HG02571 (cell line): ENCODE data around the gene GRM4.
"Not testable (repeated sequence)": the region's sequence is repeated elsewhere in the genome, so short reads cannot be mapped to it uniquely, and the experiment has no call there.

Experiments
- ATAC-seq: cut with Tn5 transposase; IDR thresholded peaks from one replicate; pipeline ENCODE4 v1.9.1; 2021; ENCODE audit warnings: mild to moderate bottlenecking, moderate library complexity; ENCODE audit not compliant: unreplicated experiment

The GRM4 gene

DNA sequence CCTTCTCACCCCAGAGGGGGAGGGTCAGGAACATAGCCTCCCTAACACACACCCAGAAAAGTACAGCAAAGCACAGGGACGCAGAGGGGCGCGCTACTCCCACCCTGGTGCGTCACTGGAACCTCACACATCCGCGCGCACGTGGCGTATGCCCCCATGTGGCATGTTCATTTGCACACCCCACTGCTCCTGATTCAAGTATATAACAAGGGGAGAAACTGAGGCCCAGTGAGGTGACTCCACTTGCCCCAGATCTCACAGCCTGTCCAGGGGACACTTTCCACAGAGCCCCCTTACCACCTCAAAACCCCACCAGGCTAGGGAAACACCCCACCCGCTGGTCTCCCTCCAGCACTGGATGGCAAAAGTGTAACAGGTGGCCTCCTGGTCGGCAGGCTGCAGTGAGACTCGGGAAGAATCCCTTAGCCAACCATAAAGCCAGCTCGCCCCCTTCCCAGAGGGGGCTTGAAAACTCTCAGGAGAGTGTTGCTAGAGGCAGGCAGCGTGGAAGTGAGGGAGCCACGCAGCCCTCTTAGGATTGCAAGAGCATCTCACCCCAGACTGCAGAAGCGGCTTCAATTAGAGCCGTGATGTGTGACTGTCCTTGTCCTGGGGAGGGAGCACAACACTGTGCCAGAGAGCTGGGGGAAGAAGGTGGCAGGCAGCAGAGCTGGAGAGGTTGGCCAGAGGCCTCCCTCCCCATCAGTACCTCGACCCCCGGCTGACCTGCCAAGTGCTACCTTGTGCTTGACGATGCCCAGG is at the start of gene GRM4:
Gene GRM4, minus strand, starts transcription at position 67 of the 762 bp plus-strand sequence. CDS start 12,591 bp downstream, outside the sequence.
- no peak for ATAC-seq

DNA sequence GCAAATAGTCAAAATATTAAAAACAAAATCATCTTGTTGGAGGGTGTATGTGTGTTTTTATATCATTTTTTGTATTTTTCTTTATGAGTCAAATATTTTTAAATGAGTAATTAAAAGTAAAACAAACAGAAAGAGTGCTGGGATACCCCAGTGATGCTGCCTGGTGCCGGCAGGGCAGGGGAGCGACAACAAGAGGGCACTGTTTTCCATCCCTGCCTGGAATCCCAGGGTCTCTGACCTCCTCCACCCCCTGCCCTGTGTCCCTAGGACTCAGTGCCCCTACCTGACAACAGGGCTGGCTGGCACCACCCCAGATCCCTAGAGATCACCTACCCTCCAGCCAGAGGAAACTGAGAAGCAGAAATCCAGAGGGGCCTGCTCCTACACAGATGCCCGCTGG is 48.9 kb upstream of the GRM4 start:
- no peak for ATAC-seq

DNA sequence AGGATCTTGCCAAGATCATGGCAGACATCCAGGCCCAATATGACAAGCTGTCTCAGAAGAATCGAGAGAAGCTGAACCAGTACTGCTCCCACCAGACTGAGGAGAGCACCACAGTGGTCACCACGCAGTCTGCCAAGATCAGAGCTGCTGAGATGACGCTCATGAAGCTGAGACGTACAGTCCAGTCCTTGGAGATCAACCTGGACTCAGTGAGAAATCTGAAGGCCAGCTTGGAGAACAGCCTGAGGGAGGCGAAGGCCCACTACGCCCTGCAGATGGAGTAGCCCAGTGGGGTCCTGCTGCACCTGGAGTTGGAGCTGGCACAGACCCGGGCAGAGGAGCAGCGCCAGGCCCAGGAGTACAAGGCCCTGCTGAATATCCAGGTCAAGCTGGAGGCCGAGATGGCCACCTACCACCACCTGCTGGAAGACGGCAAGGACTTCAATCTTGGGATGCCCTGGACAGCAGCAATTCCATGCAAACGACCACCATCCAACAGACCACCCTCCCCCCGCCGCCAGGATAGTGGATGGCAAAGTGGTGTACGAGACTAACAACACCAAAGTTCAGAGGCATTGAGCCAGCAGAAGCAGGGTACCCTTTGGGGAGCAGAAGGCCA is 44.7 kb upstream of the GRM4 start:
- ATAC-seq: no peak

DNA sequence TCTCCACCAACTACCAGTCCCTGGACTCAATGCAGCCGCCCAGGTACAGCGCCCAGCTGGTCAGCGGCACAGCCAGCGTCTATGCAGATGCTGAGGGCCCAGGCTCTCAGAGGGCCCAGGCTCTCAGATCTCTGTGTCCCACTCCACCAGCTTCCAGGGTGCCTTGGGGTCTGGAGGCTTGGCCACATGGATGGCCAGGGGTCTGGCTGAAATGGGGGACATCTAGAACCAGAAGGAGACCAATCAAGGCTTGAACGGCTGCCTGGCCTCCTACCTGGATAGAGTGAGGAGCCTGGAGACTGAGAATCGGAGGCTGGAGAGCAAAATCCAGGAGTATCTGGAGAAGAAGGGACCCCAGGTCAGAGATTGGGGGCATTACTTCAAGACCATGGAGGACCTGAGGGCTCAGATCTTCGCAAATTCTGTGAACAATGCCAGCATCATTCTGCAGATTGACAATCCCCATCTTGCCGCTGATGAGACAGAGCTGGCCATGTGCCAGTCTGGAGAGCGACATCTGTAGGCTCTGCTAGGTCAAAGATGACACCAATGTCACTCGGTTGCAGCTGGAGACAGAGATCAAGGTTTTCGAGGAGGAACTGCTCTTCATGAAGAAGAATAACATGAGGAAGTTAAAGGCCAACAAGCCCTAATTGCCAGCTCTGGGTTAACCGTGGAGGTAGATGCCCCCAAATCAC is 44.1 kb upstream of the GRM4 start:
- no peak for ATAC-seq

DNA sequence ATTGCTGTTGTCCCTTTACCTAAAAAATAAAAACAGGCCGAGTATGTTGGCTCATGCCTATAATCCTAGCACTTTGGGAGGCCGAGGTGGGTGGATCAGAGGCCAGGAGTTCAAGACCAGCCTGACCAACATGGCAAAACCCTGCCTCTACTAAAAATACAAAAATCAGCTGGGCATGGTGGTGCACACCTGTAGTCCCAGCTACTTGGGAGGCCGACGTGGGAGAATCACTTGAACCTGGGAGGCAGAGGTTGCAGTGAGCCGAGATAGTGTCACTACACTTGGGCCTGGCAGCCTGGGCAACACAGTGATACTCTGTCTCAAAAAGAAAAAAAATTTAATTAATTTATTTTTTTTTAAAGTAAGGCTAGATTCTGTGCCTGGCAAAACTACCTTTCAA is 38.8 kb upstream of the GRM4 start:
- ATAC-seq: not testable (repeated sequence)

DNA sequence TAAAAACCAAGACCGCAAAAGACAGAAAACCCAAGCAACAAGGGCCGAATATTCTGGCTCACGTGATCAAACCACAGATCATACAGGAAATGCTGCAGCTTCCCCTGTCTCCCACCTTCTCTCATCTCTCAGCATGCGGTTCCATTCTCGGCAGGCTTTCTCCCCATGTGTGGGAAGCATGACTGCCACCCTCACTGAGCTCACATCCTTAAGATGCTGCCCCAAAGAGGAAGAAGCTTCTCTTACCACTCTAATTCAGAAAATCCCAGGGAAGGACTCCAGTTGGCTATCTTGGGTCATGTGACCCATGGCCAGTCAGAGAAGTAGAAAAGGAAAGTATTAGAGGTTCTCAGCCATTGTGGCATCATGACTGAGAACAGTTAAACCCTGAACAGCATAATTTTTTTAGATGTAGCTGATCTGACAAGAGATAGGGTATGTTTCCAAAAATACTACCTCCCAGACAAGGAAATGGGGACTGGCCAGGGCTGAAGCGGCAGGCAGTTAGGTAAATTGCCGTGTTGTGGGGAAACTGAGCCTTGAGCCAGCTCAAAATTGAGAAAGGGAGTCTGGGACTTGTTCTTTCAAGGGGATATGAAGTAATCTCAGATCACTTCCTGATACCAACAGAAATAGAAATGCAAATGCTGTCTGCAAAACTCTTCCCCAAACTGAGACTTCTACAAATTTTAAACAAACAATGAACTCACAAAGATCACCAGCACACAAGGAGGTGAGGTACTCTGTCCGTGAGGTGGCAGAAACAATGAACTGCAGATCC is 37.1 kb upstream of the GRM4 start:
- ATAC-seq: no peak

DNA sequence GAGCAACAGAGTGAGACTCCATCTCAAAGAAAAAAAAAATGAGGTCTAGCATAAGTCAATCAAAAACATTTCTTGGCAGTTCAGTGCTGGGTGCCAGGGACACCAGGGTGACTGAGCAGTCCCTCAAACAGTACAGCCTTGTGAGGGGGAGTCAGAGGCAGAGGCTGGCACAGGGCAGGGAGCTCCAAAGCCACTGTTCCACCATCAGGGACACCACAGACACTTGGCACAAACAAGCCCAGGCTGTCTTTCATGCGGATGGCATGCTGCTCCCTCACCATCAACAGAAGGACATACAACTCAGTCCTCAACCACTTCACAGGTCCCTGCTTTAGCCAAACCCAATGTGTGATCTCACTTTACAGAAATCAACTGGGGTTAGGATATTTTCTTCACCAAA is 36.0 kb upstream of the GRM4 start:
- ATAC-seq: no peak

DNA sequence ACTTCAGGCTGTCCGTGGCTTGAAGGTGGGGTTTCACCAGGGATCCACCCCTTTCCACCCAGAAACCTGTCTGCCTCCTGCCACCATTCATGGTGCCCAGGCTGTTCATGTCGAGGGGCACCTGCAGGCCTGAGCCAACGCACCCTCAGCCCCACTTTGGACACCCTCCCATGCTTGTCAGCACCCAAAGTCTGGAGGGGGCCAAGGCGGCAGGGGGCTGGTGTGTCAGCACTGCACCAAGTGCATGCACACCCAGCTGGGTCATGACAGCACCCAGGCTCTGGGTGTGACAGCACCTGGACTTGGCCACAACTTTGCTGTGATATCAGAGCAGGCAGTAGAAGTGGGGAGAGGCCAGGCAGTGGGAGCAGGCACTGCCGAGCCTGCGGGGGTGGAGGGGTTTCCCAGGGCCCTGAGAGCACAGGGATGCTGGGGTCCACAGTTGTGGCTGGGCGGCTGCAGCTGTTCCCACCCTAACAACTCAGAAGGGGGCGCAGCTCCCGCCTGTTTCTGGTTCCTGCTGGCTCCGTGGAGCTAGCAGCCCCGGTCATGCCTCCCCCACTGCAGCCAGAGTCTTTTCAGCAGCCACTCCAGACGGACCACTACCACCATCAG is 33.3 kb upstream of the GRM4 start:
- no peak for ATAC-seq

DNA sequence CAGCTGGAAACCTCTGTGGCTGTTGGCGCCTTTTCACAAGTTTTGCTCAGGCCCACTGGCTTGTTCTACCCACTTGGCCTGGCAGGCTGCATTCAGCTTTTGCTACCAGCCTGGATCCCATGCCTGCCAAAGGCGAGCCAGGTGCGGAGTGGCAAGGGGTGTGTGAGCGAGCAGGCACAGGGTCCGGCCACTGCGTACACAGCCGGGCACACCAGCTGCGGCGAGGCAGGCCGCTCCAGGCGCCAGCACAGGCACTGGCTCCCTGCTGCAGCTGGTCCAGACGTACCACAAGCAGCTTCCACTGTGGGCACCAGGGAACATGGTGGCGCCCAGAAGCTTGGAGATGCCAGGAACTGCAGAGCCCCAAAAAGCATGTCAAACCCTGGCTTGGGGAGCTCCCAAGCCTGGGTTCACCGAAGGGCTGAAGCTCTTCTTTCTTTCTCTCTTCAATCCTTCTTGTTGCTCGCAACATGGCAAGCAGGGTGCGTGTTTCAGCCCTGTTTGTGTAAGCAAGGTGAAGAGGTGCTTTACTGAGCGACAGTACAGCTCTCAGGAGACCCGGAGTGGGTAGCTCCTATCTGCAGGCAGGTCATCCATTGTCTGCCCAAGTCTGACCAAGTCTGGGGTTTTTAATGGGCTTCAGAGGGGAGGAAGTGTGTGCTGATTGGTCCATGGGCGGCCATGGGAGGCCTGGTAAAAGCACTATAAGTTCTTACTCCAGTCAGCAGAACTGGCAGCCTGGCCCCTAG is 32.6 kb upstream of the GRM4 start:
- ATAC-seq: no peak

DNA sequence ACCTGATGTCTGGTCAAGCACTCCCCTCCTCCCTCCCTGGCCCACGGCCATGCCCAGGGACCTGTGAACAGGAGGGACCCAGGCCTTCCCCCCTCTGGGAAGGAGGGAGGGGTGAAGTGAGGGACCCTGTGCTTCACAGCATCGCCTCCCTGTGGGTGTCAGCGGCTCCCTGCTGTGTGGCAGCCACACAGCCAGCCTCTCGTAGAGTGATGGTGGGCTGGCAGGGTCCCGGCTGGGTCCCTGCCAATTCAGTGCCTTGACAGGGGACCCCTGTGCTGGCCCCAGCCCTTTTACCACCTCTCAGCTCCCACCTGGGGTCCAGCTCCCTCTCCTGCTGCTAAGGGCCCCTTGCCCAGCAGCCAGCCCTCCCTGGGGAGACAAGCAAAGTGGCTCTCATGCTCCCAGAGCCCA is 31.3 kb upstream of the GRM4 start:
- ATAC-seq: no peak

DNA sequence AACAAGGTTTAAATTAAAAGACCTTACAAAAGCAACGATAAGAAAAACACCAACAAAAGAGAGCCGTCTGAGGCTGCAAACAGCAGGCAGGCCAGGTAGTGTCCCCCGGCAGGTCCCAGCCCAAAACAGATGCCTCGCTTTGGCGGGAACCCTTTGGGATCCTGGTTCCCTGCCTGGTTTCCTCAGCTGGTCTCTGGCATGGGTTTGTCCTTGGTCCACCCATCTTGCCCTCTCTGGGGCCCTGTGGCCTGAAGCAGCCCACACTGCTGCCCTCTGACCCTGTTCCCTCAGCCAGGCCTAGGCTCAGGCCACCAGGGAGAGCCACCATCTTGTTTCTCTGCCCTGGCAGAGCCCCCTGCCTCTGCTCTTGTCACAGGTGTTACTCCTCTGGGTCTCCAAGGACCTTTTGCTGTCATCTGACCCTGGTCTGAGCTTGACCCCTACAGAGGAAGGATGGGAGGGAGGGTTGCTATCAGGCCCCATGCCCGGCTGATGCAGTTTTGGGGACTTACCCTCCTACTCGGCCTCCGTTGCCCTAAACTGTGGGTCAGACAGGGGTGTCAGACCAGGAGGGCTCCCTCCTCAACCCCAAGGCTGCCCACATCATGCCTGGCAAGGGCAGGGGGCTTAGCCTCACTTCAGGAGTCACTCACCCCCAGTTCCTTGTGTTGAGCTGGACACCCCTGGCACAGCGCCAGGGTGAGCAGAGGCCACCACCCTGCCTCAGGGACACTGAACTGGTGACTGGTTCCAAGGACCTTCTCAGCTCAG is 30.6 kb upstream of the GRM4 start:
- no peak for ATAC-seq

DNA sequence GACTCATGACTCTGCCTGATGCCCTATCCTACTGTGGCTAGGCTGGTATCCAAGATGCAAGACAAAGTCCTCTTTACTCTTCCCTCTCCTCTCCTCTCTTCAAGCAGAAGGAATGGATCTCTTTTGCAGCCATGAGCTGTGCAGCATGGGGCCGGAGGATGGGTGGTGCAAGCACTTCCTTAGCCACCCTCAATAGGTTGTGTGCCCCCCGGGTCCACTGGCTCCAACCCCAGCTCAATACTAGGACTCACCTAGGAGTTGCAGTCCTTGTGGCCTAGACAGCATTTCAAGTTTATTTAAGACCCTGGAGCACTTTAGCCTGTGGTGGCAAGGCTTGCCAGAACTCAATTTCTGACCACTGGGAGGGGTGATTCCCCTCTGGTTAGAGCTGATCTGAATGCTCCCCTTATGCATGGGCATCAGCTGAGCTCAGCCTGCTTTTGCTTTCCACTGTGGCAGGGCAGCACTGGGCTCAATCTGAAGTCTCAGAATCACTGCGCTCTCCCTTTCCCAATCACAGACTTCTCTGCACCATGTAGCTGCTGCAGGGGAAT is 29.0 kb upstream of the GRM4 start:
- no peak for ATAC-seq

DNA sequence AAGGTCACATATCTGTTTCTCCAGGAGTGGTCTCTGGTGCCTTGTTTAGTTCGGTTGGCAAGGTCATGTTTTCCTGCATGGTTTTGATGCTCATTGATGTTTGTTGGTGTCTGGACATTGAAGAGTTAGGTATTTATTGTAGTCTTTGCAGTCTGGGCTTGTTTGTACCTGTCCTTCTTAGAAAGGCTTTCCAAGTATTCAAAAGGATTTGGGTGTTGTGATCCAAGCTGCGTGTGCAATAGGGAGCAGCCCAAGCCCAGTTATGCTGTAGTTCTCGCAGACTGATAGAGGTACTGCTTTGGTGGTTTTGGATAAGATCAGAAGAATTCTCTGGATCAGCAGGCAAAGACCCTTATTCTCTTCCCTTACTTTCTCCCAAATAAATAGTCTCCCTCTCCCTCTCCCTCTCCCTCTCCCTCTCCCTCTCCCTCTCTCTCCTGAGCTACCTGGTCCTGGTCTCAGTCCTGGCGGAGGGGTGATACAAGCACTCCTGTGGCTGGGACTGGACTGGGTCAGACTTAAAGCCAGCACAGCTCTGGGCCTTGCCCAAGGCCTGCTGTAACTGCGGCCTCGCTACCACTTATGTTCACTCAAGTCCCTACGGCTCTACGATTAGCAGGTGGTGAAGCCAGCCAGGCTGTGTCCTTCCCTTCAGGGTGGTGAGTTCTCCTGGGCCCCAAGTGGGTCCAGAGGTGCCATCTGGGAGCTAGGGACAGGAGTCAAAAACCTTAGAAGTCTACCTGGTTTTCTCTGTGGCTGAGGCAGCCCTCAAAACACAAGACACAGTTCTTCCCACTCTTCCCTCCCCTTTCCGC is 27.3 kb upstream of the GRM4 start:
- no peak for ATAC-seq

DNA sequence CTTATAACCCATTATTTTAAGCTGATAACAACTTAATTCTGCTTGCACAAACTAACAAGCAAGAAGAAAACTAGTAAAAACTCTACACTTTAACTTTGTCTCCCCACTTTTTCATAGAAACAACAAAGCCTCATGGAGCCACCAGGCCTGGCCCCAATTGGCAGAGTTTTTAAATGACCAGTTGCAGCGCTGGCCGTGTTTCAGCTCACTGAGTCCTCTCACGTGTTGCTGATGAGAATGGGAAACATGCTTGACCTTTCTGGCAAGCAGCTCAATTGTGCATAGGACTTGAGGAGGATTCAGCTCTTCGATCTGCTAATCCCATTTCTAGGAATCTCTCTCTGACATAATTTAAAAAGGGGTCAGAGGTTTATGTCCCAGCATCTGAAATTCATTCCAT is 24.5 kb upstream of the GRM4 start:
- ATAC-seq: no peak

DNA sequence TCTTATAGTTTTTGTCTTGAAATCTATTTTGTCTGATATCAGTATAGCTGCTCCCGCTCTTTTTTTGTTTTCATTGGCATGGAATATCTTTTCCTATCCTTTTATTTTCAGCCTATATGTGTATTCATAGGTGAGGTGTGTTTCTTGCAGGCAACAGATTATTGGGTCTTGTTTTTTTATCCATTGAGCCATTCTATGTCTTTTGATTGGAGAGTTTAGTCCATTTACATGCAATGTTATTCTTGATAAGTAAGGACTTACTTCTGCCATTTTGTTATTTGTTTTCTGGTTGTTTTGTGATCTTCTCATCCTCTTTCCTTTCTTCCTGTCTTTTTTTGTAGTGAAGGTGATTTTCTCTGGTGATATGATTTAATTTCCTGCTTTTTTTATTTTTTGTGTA is 24.0 kb upstream of the GRM4 start:
- no peak for ATAC-seq

DNA sequence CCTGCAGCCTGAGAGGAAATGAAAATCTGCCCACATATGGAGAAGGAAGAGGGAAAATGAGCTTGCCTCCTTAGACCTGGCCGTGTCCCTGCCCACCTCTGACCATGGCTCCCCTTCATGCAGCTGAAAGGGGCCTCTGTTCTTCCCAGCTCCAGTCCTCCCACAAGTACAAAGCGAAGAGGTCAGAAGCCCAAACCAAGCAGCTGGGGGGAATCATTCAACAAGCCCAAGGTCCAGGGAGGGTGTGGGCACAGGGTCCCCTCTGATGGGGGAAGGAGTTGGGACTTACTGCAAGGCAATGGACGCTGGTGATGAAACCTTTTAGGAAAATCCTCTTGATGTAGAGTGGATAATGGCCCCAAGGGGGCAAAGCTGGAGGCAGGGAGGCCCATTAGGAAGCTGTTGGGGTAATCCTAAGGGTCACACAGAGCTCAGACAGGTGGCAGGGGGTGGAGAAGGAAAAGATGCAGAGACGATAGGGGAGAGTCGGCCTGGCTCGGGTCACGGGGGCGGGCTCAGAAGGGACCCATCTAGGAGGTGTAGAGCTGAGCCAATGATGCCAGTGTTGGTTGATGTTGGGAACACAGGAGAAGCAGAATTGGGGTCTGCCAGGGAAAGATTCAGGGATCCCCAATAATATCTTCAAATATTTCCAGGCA is 16.1 kb upstream of the GRM4 start:
- no peak for ATAC-seq

DNA sequence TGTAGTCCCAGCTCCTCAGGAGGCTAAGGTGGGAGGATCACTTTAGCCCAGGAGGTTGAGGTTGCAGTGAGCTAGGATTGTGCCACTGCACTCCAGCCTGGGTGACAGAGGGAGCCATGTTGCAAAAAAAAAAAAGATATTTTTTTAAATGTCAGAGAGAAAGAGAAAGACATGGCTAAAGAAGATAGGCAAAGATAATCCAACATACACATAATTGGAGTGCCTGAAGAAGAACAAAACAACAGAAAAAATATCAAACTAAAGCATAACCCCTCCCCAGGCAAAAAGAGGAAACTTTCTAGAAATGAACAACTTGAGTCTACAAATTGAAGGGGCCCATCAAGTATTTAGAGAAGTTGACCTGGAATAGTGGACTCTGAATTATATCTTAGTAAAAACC is 14.0 kb upstream of the GRM4 start:
- no peak for ATAC-seq

DNA sequence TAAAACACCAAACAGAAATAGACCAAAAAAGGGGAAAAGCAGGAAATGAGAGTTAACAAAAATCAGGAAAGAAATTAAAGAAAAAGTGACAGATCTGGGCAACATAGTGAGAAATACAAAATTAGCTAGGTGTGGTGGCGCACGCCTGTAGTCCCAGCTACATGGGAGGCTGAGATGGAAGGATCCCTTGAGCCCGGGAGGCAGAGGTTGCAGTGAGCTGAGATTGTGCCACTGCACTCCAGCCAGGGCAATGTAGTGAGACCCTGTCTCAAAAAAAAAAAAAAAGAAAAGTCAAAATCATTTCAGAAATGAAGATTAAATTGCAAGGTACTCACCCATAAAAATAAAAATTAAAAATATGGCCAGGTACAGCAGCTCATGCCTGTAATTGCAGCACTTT is 13.0 kb upstream of the GRM4 start:
- no peak for ATAC-seq
